SK-N-SH (cell line): ENCODE data around the gene PARP8. TPM values are rescaled to one million over a fixed set of nuclear protein-coding genes. Genes with fewer than 3 reads are reported as not detected.

Source experiments
- CTCF ChIA-PET: fragments of 300-600, 350-600 bp; formaldehyde crosslinking; extraction: SDS; loops from one replicate; lab custom pipeline; 2021; lab: Yijun Ruan, JAX
- POLR2A ChIA-PET: fragments of 350-600 bp; sonication (Branson Sonifier 250); formaldehyde crosslinking; extraction: SDS; loops from one replicate; lab custom pipeline; 2020; ENCODE audit warnings: antibody characterized with exemption, inconsistent platforms; lab: Yijun Ruan, JAX
- DNase-seq: peaks from one replicate; pipeline ENCODE4 v3.0.0; 2012
- H2AFZ ChIP-seq: fragments of 200-600 bp; sonication (generic); 2 replicates; pipeline ENCODE4 v1.8.1; 2016; ENCODE audit warnings: antibody characterized with exemption, mild to moderate bottlenecking, low read depth
- H3F3A ChIP-seq: fragments of 200-600 bp; sonication (generic); replicated peaks from 2 replicates; pipeline ENCODE3; 2016; ENCODE audit warnings: antibody characterized with exemption, mild to moderate bottlenecking; ENCODE audit not compliant: insufficient read depth
- H3K27ac ChIP-seq, 2 experiments: fragments of 200-500 bp in 1 of 2; fragments of 200-600 bp in 1 of 2; sonication (Bioruptor generic) in 1 of 2; sonication (generic), shearing (Covaris generic) in 1 of 2; 2 replicates each; pipeline versions ENCODE4 v1.5.1 to v1.6.1; 2014 to 2016; ENCODE audit warnings: low read depth in 2 of 2, inconsistent platforms in 1 of 2, low read length in 1 of 2, mild to moderate bottlenecking in 1 of 2, mixed read lengths in 1 of 2
- H3K27me3 ChIP-seq: fragments of 200-600 bp; sonication (generic), shearing (Covaris generic); 2 replicates; pipeline ENCODE4 v1.6.1; 2016; ENCODE audit warnings: mixed run types; ENCODE audit not compliant: insufficient read depth
- H3K36me3 ChIP-seq, 2 experiments: fragments of 200-500 bp in 1 of 2; fragments of 200-600 bp in 1 of 2; sonication (Bioruptor generic) in 1 of 2; sonication (generic) in 1 of 2; replicated peaks in 1 of 2; 2 replicates each; pipeline versions ENCODE3 to v1.5.1; 2014 to 2016; ENCODE audit warnings: low read length in 1 of 2, mild to moderate bottlenecking in 1 of 2; ENCODE audit not compliant: insufficient read depth in 2 of 2, control insufficient read depth in 1 of 2
- H3K4me1 ChIP-seq, 2 experiments: fragments of 200-500 bp in 1 of 2; fragments of 200-600 bp in 1 of 2; sonication (Bioruptor generic) in 1 of 2; sonication (generic), shearing (Covaris generic) in 1 of 2; 2 replicates each; pipeline versions ENCODE4 v1.5.1 to v1.6.1; 2014 to 2016; ENCODE audit warnings: low read depth in 1 of 2, low read length in 1 of 2, mixed run types in 1 of 2; ENCODE audit not compliant: insufficient read depth in 2 of 2, control insufficient read depth in 1 of 2
- H3K4me2 ChIP-seq: fragments of 200-600 bp; sonication (generic), shearing (Covaris generic); 2 replicates; pipeline ENCODE4 v1.6.1; 2017; ENCODE audit warnings: mixed run types
- H3K4me3 ChIP-seq, 2 experiments: fragments of 200-500 bp in 1 of 2; fragments of 200-600 bp in 1 of 2; sonication (Bioruptor generic) in 1 of 2; sonication (generic), shearing (Covaris generic) in 1 of 2; 2 replicates each; pipeline versions ENCODE4 v1.5.1 to v1.8.1; 2014 to 2016; ENCODE audit warnings: low read depth in 2 of 2, inconsistent platforms in 1 of 2, low read length in 1 of 2, mild to moderate bottlenecking in 1 of 2, mixed read lengths in 1 of 2, moderate library complexity in 1 of 2
- H3K79me2 ChIP-seq: fragments of 200-600 bp; sonication (generic); 2 replicates; pipeline ENCODE4 v1.8.1; 2017; ENCODE audit warnings: mild to moderate bottlenecking; ENCODE audit not compliant: insufficient read depth
- H3K9ac ChIP-seq: fragments of 200-600 bp; sonication (generic); 2 replicates; pipeline ENCODE4 v1.6.1; 2017; ENCODE audit warnings: mixed run types
- H3K9me2 ChIP-seq: fragments of 200-600 bp; sonication (generic); 2 replicates; pipeline ENCODE4 v1.6.1; 2017; ENCODE audit warnings: mixed run types
- H3K9me3 ChIP-seq: fragments of 200-600 bp; sonication (generic); 2 replicates; pipeline ENCODE4 v1.6.1; 2017; ENCODE audit warnings: mixed run types, mild to moderate bottlenecking, moderate library complexity
- H4K20me1 ChIP-seq: fragments of 200-600 bp; sonication (generic); 2 replicates; pipeline ENCODE4 v1.6.1; 2017; ENCODE audit warnings: mild to moderate bottlenecking, mixed run types; ENCODE audit not compliant: insufficient read depth
- EP300 ChIP-seq, 2 experiments: IDR thresholded peaks; 2 replicates each; pipeline versions ENCODE4 v1.4.0 to v1.6.1; 2012; ENCODE audit warnings: borderline replicate concordance in 1 of 2, low read depth in 1 of 2, low read length in 1 of 2
- EZH2phosphoT487 ChIP-seq: fragments of 200-600 bp; sonication (generic); IDR thresholded peaks from 2 replicates; pipeline ENCODE4 v1.6.1; 2017; ENCODE audit warnings: low read depth, mixed run types, mild to moderate bottlenecking, antibody characterized with exemption, moderate library complexity, borderline replicate concordance
- FOSL2 ChIP-seq: IDR thresholded peaks from 2 replicates; pipeline ENCODE4 v1.4.0; 2012; ENCODE audit warnings: low read depth, mild to moderate bottlenecking, moderate library complexity, borderline replicate concordance
- FOXJ3 ChIP-seq: sonication (generic); formaldehyde crosslinking; IDR thresholded peaks from 2 replicates; pipeline ENCODE4 v1.5.1; 2020; ENCODE audit warnings: mild to moderate bottlenecking, missing genetic modification reagents
- FOXM1 ChIP-seq: IDR thresholded peaks from 2 replicates; pipeline ENCODE4 v1.4.0; 2012; ENCODE audit warnings: low read depth, mild to moderate bottlenecking
- GATA2 ChIP-seq: sonication (generic); formaldehyde crosslinking; IDR thresholded peaks from 2 replicates; pipeline ENCODE4 v1.5.0; 2020; ENCODE audit warnings: mild to moderate bottlenecking, missing genetic modification reagents
- JUND ChIP-seq: IDR thresholded peaks from 2 replicates; pipeline ENCODE4 v1.4.0; 2012
- MEF2A ChIP-seq: IDR thresholded peaks from 2 replicates; pipeline ENCODE4 v1.4.0; 2012; ENCODE audit warnings: low read depth, borderline replicate concordance
- NRF1 ChIP-seq: IDR thresholded peaks from 2 replicates; pipeline ENCODE4 v1.6.1; 2012; ENCODE audit warnings: low read depth, mild to moderate bottlenecking, low read length
- PBX3 ChIP-seq: IDR thresholded peaks from 2 replicates; pipeline ENCODE4; 2012
- POLR2AphosphoS5 ChIP-seq: IDR thresholded peaks from 2 replicates; pipeline ENCODE4 v1.6.1; 2012; ENCODE audit warnings: low read depth, low read length
- RAD21 ChIP-seq: IDR thresholded peaks from 2 replicates; pipeline ENCODE4 v1.6.1; 2012; ENCODE audit warnings: mild to moderate bottlenecking, low read length
- RCOR1 ChIP-seq: fragments of 150-350 bp; IDR thresholded peaks from 2 replicates; pipeline ENCODE4 v1.6.1; 2017; ENCODE audit warnings: antibody characterized with exemption, low read length
- RFX5 ChIP-seq: IDR thresholded peaks from 2 replicates; pipeline ENCODE4 v1.6.1; 2012; ENCODE audit warnings: mild to moderate bottlenecking, improper control_type of control experiment, low read length
- RXRA ChIP-seq: IDR thresholded peaks from 2 replicates; pipeline ENCODE4 v1.4.0; 2012; ENCODE audit warnings: low read depth, mild to moderate bottlenecking, borderline replicate concordance
- TCF12 ChIP-seq: IDR thresholded peaks from 2 replicates; pipeline ENCODE4 v1.4.0; 2012
- ZBTB33 ChIP-seq: IDR thresholded peaks from 2 replicates; pipeline ENCODE4 v1.4.0; 2012; ENCODE audit warnings: low read depth, borderline replicate concordance
- WGBS: methylation state at CpG from one replicate; pipeline ENCODE4 v1.1.6; 2017; ENCODE audit warnings: low lambda C conversion rate; 5-methylcytosine and 5-hydroxymethylcytosine counted together
- polyA plus RNA-seq, 3 experiments: library from polyadenylated mRNA; depleted of rRNA; stranded (reverse); fragments of >200 nt; gene quantifications; 2 replicates each; pipeline ENCODE4 v1.2.3, GENCODE V29; 2012

The PARP8 gene
- polyA plus RNA-seq, 1 of the 3 experiments (the other 2 are of a cell fraction) = 6.2 TPM

GRCh38 chr5:50647726-50648125 lies 18.7 kb upstream of the PARP8 start (continued):
- TF ChIP-seq GATA2 = no peak
- TF ChIP-seq RAD21 = no peak
- no peak for TF ChIP-seq ZBTB33
- no peak for TF ChIP-seq NRF1

- H3K36me3 ChIP-seq = no peaks in the 10 kb centered on the region
- POLR2A ChIA-PET = no interaction called here
- CTCF ChIA-PET = no interaction called here
- H3K4me2 ChIP-seq = no peak overlapping the region
- TF ChIP-seq MEF2A (no peak), RFX5 (no peak), RCOR1 (no peak), FOXM1 (no peak), RAD21 (no peak), JUND (no peak), GATA2 (no peak), RXRA (no peak), TCF12 (no peak), FOXJ3 (CRISPR knock-in tag) (no peak), POLR2AphosphoS5 (no peak), EZH2phosphoT487 (no peak), FOSL2 (no peak), EP300 (IDR thresholded peaks at IDR 0.05; ENCODE audit: borderline replicate concordance in 1 of 2, low read depth in 1 of 2, low read length in 1 of 2) (no peak), PBX3 (no peak), NRF1 (no peak)
- H3K27me3 ChIP-seq = no peaks in the 10 kb centered on the region
- H3K9me3 ChIP-seq = no peaks in the 10 kb centered on the region
- 60% methylated on average over 3 of the region's 3 CpGs for WGBS
- H3K9me2 ChIP-seq = no peaks in the 10 kb centered on the region
- no peaks in the 10 kb centered on the region for H3K4me1 ChIP-seq
- no peaks in the 10 kb centered on the region for H3F3A ChIP-seq
- no peak overlapping the region for H3K27ac ChIP-seq
- DNase-seq = no peak
- no peaks in the 10 kb centered on the region for H3K79me2 ChIP-seq
- H3K9ac ChIP-seq = no peak overlapping the region
- no peak overlapping the region for H3K4me3 ChIP-seq
- no peak overlapping the region for H2AFZ ChIP-seq
- no peaks in the 10 kb centered on the region for H4K20me1 ChIP-seq
Observed at GRCh38 chr5:50653946-50654345, 12.5 kb upstream of the PARP8 start.
